ENCODE results near the gene RPS10.

RPS10 gene

GRCh38 chr6:34386316-34387137 lies 39.3 kb downstream of the RPS10 start:
- TF ChIP-seq POLR2AphosphoS5 (IDR thresholded peaks at IDR 0.05; ENCODE audit: low read depth): no peak
- no peak for TF ChIP-seq GABPA (IDR thresholded peaks at IDR 0.05; ENCODE audit: low read depth)
- TF ChIP-seq, protein P1, sequence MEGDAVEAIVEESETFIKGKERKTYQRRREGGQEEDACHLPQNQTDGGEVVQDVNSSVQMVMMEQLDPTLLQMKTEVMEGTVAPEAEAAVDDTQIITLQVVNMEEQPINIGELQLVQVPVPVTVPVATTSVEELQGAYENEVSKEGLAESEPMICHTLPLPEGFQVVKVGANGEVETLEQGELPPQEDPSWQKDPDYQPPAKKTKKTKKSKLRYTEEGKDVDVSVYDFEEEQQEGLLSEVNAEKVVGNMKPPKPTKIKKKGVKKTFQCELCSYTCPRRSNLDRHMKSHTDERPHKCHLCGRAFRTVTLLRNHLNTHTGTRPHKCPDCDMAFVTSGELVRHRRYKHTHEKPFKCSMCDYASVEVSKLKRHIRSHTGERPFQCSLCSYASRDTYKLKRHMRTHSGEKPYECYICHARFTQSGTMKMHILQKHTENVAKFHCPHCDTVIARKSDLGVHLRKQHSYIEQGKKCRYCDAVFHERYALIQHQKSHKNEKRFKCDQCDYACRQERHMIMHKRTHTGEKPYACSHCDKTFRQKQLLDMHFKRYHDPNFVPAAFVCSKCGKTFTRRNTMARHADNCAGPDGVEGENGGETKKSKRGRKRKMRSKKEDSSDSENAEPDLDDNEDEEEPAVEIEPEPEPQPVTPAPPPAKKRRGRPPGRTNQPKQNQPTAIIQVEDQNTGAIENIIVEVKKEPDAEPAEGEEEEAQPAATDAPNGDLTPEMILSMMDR (IDR thresholded peaks at IDR 0.05; ENCODE audit: insufficient read depth, low read length): no peak
- no peak overlapping the region for H3K4me3 ChIP-seq (replicated peaks; ENCODE audit: insufficient read depth, low read length)
- H3K27ac ChIP-seq (replicated peaks): no peak overlapping the region
- no peaks in the 10 kb centered on the region for H3K27me3 ChIP-seq (ENCODE audit: insufficient read depth, poor library complexity, severe bottlenecking)
- no peak for DNase-seq (ENCODE audit: low read depth in 1 of 2, low spot score in 1 of 2)

DNA sequence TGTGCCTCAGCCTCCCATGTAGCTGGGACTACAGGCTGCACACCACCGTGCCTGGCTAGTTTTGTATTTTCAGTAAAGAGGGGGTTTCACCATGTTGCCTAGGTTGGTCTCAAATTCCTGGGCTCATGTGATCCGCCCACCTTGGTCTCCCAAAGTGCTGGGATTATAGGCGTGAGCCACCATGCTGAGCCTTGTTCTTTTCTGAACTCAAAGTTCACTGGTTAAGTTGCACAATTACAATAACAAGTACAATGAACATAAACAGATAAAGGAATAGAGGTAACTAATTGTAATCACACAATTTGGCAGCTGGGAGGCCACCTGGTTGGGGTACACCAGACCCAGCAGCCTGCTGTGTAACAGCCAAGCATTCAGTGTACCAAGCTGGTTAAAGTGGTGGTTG lies 40.1 kb downstream of the RPS10 start:
- no peak overlapping the region for H3K27ac ChIP-seq (replicated peaks)
- no peaks in the 10 kb centered on the region for H3K27me3 ChIP-seq (ENCODE audit: insufficient read depth, poor library complexity, severe bottlenecking)
- H3K4me3 ChIP-seq (replicated peaks; ENCODE audit: insufficient read depth, low read length): no peak overlapping the region
- TF ChIP-seq GABPA (IDR thresholded peaks at IDR 0.05; ENCODE audit: low read depth): no peak
- TF ChIP-seq, protein P1 (IDR thresholded peaks at IDR 0.05; ENCODE audit: insufficient read depth, low read length): no peak
- DNase-seq (ENCODE audit: low read depth in 1 of 2, low spot score in 1 of 2): no peak

DNA sequence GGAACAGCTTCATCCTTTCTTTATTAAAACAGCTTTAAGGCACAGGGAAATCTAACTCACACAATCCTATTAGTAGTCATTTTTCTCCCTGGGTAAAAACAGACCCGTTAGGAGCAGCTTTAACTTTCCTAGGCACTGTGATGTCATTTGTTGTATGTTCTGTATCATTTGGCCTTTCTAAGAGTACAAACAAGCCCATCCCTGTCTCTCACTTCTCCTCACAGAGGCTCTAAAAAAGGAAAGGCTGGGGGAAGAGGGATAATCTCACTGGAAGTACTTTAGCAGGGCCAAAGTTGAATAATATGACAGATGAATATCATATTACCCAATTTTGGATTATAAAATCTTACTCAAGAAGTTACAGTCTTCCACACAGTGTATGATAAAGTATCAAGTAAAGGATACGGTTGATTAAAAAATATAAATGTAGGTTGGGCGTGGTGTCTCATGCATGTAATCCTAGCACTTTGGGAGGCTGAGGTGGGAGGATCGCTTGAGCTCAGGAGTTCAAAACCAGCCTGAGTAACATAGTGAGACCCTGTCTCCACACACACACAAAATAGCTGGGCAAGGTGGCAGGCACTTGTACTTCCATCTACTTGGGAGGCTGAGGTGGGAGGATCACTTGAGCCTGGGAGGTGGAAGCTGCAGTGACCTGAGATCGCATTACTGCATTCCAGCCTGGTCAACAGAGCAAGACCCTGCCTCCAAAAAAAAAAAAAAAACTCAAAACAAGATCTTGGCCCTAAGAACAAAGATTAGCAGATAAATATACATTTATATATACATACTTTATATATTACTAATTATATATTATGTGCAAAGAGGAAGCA lies 41.3 kb downstream of the RPS10 start:
- no peak for TF ChIP-seq POLR2AphosphoS5 (IDR thresholded peaks at IDR 0.05; ENCODE audit: low read depth)
- TF ChIP-seq, protein P1 (IDR thresholded peaks at IDR 0.05; ENCODE audit: insufficient read depth, low read length): no peak
- TF ChIP-seq REST (IDR thresholded peaks at IDR 0.05; ENCODE audit: insufficient replicate concordance, low read depth): no peak
- TF ChIP-seq GABPA (IDR thresholded peaks at IDR 0.05; ENCODE audit: low read depth): no peak
- TF ChIP-seq SPI1 (IDR thresholded peaks at IDR 0.05; ENCODE audit: borderline replicate concordance, low read depth): no peak
- Histone ChIP-seq H3K27ac (replicated peaks) (no peak overlapping the region), H3K4me3 (replicated peaks; ENCODE audit: insufficient read depth, low read length) (no peak overlapping the region), H3K27me3 (ENCODE audit: insufficient read depth, poor library complexity, severe bottlenecking) (no peaks in the 10 kb centered on the region)
- no peak for DNase-seq (ENCODE audit: low read depth in 1 of 2, low spot score in 1 of 2)

DNA sequence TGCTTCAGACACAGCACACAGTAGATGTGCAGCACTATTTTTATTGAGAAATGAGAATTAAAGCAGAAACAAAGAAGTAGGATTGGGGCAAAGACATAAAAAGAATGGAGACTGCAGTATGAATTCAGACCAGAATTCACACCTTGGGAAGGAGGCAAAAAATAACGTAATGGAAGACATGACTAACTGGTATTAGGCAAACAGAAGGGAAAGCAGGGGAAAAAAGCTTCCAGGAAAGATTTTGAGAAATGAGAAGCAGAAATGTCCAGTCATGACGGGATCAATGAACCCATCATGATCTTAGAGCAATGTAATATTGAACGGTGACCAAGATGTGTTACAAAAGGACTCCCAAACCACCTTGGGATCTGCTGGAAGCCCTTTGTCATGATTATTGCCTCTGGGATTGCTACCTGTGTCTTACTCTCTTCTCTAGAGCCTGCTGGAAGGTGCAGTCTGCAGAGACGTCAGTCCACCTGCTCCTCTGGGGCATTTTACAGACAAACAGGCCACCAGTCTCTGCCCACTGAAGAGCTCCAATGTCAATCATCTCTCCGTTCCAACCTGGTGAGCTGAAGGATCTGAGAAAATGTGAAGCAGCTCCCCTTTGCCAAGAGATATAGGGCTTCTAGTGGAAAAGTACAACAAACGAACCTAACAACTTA lies 42.1 kb downstream of the RPS10 start:
- no peak overlapping the region for H3K4me3 ChIP-seq (replicated peaks; ENCODE audit: insufficient read depth, low read length)
- H3K27ac ChIP-seq (replicated peaks): no peak overlapping the region
- TF ChIP-seq, protein P1 (IDR thresholded peaks at IDR 0.05; ENCODE audit: insufficient read depth, low read length): no peak
- TF ChIP-seq POLR2AphosphoS5 (IDR thresholded peaks at IDR 0.05; ENCODE audit: low read depth) (no peak), GABPA (IDR thresholded peaks at IDR 0.05; ENCODE audit: low read depth) (no peak), REST (IDR thresholded peaks at IDR 0.05; ENCODE audit: insufficient replicate concordance, low read depth) (no peak), SPI1 (IDR thresholded peaks at IDR 0.05; ENCODE audit: borderline replicate concordance, low read depth) (no peak)
- H3K27me3 ChIP-seq (ENCODE audit: insufficient read depth, poor library complexity, severe bottlenecking): no peaks in the 10 kb centered on the region
- DNase-seq (ENCODE audit: low read depth in 1 of 2, low spot score in 1 of 2): no peak

Data from HL-60 (cell line).